ENCODE results near the gene OTOG. TPM values are rescaled to one million over a fixed set of nuclear protein-coding genes. Genes with fewer than 3 reads are reported as not detected.

The OTOG gene
- total and polyA plus RNA-seq, 2 donors (not counting 3 experiments of a cell fraction or from before 2014, with no cell fraction given), result not detected

GRCh38 chr11:17692931-17693330, 145.9 kb downstream of the OTOG start:
- POLR2A ChIA-PET, result no interaction called here
- no peak overlapping the region for H3K4me3 ChIP-seq (replicated peaks in 1 of 3; ENCODE audit: insufficient read depth in 1 of 3, low read depth in 1 of 3, low read length in 3 of 3)
- no peak for FAIRE-seq
- H3K27me3 ChIP-seq (ENCODE audit: control insufficient read depth in 2 of 2, insufficient read depth in 2 of 2, low read length in 2 of 2), result peaks cover 30 to 49% of the 10 kb centered on the region in 2 experiments
- CTCF ChIA-PET, result no interaction called here
- H3K9ac ChIP-seq (replicated peaks; ENCODE audit: extremely low read depth, insufficient read depth, low read length), result no peak overlapping the region
- BruUV-seq (replicated peaks), result no TSS peak
- H3K79me2 ChIP-seq (ENCODE audit: control insufficient read depth, insufficient read depth, low read length), result no peaks in the 10 kb centered on the region
- H3K36me3 ChIP-seq (ENCODE audit: control insufficient read depth in 2 of 2, extremely low read depth in 1 of 2, insufficient read depth in 2 of 2, low read length in 2 of 2), result no peaks in the 10 kb centered on the region
- H2AFZ ChIP-seq (ENCODE audit: low read depth, low read length), result no peak overlapping the region
- H4K20me1 ChIP-seq (replicated peaks; ENCODE audit: control insufficient read depth, extremely low read depth, insufficient read depth, low read length), result no peaks in the 10 kb centered on the region
- dilution Hi-C loops (cut with MboI; ENCODE audit: extremely low pct_ligation_motif_present, low sequenced_read_pairs) (no loop called here), intact Hi-C loops (cut with micrococcal nuclease) (no loop called here)
- TF ChIP-seq MYC (IDR thresholded peaks at IDR 0.05; ENCODE audit: low read depth, low read length), result no peak
- no peak for TF ChIP-seq FOS (IDR thresholded peaks at IDR 0.05; ENCODE audit: borderline replicate concordance, insufficient read depth, low read length)
- TF ChIP-seq EZH2 (IDR thresholded peaks at IDR 0.05; ENCODE audit: borderline replicate concordance, low read depth, low read length, severe bottlenecking), result no peak
- TF ChIP-seq JUN (IDR thresholded peaks at IDR 0.05; ENCODE audit: borderline replicate concordance, insufficient read depth, insufficient read length, low read depth), result no peak
- TF ChIP-seq POLR2AphosphoS5 (IDR thresholded peaks at IDR 0.05; ENCODE audit: insufficient read depth, low read depth, low read length), result no peak
- TF ChIP-seq, protein P1, sequence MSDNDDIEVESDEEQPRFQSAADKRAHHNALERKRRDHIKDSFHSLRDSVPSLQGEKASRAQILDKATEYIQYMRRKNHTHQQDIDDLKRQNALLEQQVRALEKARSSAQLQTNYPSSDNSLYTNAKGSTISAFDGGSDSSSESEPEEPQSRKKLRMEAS (IDR thresholded peaks at IDR 0.05; ENCODE audit: insufficient read depth, insufficient read length), result no peak
- TF ChIP-seq GATA2 (IDR thresholded peaks at IDR 0.05; ENCODE audit: insufficient read depth, insufficient read length, low read depth, low read length), result no peak
- no peak for TF ChIP-seq CTCF (IDR thresholded peaks at IDR 0.05; ENCODE audit: extremely low read depth in 1 of 2, insufficient read depth in 1 of 2, low read depth in 1 of 2, low read length in 2 of 2)
- no peak for TF ChIP-seq POLR2A (IDR thresholded peaks at IDR 0.05; ENCODE audit: low read depth, low read length)
- H3K9me3 ChIP-seq (replicated peaks; ENCODE audit: control insufficient read depth, insufficient read depth, low read length), result no peaks in the 10 kb centered on the region
- DNase-seq (ENCODE audit: low read depth, low spot score), result no peak
- H3K4me2 ChIP-seq (ENCODE audit: insufficient read depth, low read length), result no peak overlapping the region
- H3K4me1 ChIP-seq (ENCODE audit: control insufficient read depth, extremely low read depth, insufficient read depth, low read length), result no peaks in the 10 kb centered on the region
- no peak overlapping the region for H3K27ac ChIP-seq (ENCODE audit: insufficient read depth, low read depth, low read length)
- H3K9me1 ChIP-seq (replicated peaks; ENCODE audit: control insufficient read depth, extremely low read depth, insufficient read depth, low read length), result no peaks in the 10 kb centered on the region

All from endothelial cell of umbilical vein (primary cell).